Duodenal mucosa (tissue), 2 donors: ENCODE results near the gene USF1.

Experiments
- H3K27ac ChIP-seq: one replicate; pipeline ENCODE4 v1.7.0; 2013; ENCODE audit warnings: low read depth, low read length
- H3K27me3 ChIP-seq, 2 donors: one replicate each; pipeline ENCODE4 v1.7.0; 2013; ENCODE audit warnings: low read length in 2 of 2, control low read depth in 1 of 2; ENCODE audit not compliant: insufficient read depth in 2 of 2, control insufficient read depth in 1 of 2
- H3K36me3 ChIP-seq, 2 donors: one replicate each; pipeline ENCODE4 v1.7.0; 2013; ENCODE audit warnings: low read length in 2 of 2, control low read depth in 1 of 2; ENCODE audit not compliant: insufficient read depth in 2 of 2, control insufficient read depth in 1 of 2
- H3K4me1 ChIP-seq, 2 donors: one replicate each; pipeline ENCODE4 v1.7.0; 2013; ENCODE audit warnings: low read length in 2 of 2, control low read depth in 1 of 2; ENCODE audit not compliant: insufficient read depth in 2 of 2, control insufficient read depth in 1 of 2
- H3K4me3 ChIP-seq, 2 donors: one replicate each; pipeline ENCODE4 v1.7.0; 2013; ENCODE audit warnings: low read length in 2 of 2, low read depth in 1 of 2
- H3K9ac ChIP-seq, 2 donors: one replicate each; pipeline ENCODE4 v1.7.0; 2013; ENCODE audit warnings: low read length in 2 of 2, low read depth in 1 of 2
- H3K9me3 ChIP-seq, 2 donors: one replicate each; pipeline ENCODE4 v1.7.0; 2013; ENCODE audit warnings: low read length in 2 of 2, control low read depth in 1 of 2; ENCODE audit not compliant: control insufficient read depth in 1 of 2

Gene USF1

DNA sequence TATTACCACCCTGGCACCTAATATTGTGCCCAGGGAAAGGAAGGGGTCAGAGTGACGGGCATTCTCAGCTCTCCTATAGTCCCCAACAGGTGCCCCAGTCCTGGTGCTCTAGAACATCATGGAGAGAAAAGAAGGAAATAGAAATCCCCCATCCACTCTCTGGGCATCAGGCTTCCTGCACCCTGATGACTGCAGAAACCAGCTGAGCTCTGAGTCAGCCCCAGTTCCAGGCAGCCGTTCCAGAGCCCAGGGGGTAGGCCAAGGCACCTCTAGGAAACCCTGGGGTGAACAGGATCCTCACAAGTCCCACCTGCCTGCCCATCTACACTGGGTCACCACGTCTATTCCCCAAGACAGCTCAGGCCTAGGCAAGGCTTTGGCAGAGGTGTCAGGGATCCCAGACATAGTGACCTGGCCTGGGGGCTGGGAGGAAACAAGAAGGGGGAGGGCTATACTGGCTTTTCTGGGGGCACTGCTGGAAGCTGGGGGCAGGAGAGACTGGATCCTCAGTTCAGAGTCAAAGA, 42.9 kb upstream of the USF1 start:
- no peaks in the 10 kb centered on the region for H3K27me3 ChIP-seq
- peaks cover 32 to 36% of the 10 kb centered on the region in 2 donors for H3K4me1 ChIP-seq
- H3K36me3 ChIP-seq: no peaks in the 10 kb centered on the region
- no peaks in the 10 kb centered on the region for H3K9me3 ChIP-seq
- H3K27ac ChIP-seq: no peak overlapping the region
- peak overlapping the region; percentile 32 to 58 for H3K9ac ChIP-seq
- peak overlapping the region; percentile 55 to 62 for H3K4me3 ChIP-seq

DNA sequence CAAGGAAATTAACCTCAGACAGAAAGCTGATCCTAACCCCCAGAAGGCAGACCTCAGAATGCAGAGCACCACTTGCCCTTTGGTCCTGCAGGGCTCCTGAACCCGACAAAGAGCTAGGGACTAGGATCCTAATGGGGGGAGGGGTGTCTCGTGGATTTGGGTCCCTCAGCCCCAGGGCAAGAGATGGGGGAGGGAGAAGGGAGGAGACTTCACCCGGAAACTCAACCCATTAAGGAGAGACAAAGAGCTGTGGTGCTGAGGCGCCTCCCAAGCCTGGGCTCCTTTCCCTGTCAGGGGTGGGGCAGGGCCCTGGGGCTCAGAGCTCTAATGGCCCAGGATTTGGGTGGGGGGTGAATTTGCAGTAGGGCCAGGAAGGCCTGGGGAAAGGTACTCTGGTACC, 40.7 kb upstream of the USF1 start:
- no peak overlapping the region for H3K27ac ChIP-seq
- H3K4me3 ChIP-seq: no peak overlapping the region

DNA sequence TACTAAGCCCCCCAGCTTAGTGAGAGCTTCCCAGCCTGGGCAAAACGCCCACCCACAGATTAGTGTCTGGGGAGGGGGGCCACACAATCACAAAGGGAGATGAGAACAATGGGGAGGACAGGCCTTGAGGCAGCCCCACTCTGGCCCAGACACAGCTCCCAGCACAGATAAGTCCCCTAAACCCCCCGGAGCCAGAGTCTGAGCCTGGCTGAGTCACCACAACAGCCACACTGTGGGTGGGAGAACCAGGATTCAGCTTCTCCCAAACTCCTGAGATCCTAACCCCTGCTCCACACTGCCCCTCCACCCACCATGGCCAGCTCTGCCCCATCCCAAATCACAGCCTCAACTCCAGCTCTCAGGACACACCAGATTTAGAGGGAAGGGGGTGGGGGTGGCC, 39.4 kb upstream of the USF1 start:
- H3K27me3 ChIP-seq: no peaks in the 10 kb centered on the region
- no peaks in the 10 kb centered on the region for H3K9me3 ChIP-seq
- H3K4me1 ChIP-seq: peaks cover 36 to 53% of the 10 kb centered on the region in 2 donors
- no peaks in the 10 kb centered on the region for H3K36me3 ChIP-seq
- no peak overlapping the region for H3K27ac ChIP-seq
- H3K9ac ChIP-seq: no peak overlapping the region
- H3K4me3 ChIP-seq: no peak overlapping the region

More for the DNA sequence above, 40.7 kb upstream of the USF1 start:
- no peaks in the 10 kb centered on the region for H3K36me3 ChIP-seq
- no peak overlapping the region for H3K9ac ChIP-seq
- no peaks in the 10 kb centered on the region for H3K9me3 ChIP-seq
- peaks cover 36 to 44% of the 10 kb centered on the region in 2 donors for H3K4me1 ChIP-seq
- H3K27me3 ChIP-seq: no peaks in the 10 kb centered on the region

DNA sequence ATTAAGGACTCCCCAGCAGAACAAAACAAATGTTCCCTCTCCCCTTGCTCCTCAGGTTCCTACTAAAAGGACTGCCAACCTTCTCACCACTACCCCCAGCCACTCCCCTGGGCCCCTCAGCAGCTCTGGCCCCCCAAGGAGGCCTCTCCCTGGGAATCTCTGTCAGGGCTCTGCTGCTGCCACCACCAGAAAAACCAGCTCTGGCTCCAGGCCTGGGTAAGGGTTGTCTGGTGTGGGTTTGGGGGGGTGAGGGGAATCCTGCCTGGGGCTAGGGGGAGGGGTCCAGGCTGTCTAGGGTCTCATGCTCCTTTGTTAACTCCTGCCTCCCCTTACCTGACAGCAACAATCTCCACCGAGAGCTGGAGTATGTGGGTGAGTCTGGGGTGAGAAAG, 38.8 kb upstream of the USF1 start:
- Histone ChIP-seq H3K36me3 (no peaks in the 10 kb centered on the region), H3K27me3 (no peaks in the 10 kb centered on the region), H3K9ac (no peak overlapping the region), H3K9me3 (no peaks in the 10 kb centered on the region), H3K27ac (no peak overlapping the region), H3K4me3 (no peak overlapping the region), H3K4me1 (peaks cover 34 to 50% of the 10 kb centered on the region in 2 donors)

DNA sequence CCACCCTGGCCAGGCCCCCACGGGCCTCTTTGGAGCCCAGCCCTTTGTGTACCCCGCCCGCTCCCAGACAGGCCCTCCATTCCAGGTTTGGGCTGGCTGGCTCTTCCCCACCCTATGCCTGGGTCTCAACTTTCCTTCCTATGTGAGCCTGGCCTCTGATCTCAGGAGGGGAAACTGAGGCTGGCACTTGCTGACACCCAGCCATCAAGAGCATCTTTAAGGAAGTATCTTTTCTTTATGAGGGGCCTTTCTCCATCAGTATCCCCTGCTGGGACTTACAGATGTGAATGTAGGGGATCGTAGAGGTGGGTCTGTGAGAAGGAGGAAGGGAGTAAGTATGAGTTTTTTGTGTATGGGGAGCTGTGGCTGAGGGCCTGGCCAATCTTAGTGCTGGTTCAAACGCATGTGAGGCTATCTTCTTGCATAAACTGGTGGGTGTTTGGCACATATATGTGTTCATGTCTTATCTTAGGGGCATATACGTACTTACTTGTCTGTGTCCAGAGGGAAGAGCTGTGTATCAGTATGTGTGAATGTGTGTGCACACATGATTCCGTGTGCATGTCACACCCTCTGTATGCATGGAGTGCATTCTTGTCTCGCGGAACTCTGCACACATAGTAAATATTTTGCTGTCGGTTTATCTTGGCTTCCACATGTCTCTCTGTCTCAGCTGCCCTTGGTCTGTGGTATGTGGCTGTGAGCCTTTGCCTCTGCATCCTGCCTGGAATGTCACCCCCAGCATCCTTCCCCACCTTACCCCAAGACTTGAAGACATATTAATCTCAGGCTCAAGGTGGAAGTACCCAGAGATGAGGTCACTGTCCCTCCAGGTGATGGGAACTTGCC, 38.2 kb upstream of the USF1 start:
- peak overlapping the region; percentile 16 for H3K27ac ChIP-seq
- no peak overlapping the region for H3K4me3 ChIP-seq
- no peaks in the 10 kb centered on the region for H3K36me3 ChIP-seq
- peaks cover 29 to 48% of the 10 kb centered on the region in 2 donors for H3K4me1 ChIP-seq
- no peaks in the 10 kb centered on the region for H3K27me3 ChIP-seq
- peak overlapping the region in 1 of 2 donors; percentile 42 for H3K9ac ChIP-seq
- H3K9me3 ChIP-seq: no peaks in the 10 kb centered on the region

DNA sequence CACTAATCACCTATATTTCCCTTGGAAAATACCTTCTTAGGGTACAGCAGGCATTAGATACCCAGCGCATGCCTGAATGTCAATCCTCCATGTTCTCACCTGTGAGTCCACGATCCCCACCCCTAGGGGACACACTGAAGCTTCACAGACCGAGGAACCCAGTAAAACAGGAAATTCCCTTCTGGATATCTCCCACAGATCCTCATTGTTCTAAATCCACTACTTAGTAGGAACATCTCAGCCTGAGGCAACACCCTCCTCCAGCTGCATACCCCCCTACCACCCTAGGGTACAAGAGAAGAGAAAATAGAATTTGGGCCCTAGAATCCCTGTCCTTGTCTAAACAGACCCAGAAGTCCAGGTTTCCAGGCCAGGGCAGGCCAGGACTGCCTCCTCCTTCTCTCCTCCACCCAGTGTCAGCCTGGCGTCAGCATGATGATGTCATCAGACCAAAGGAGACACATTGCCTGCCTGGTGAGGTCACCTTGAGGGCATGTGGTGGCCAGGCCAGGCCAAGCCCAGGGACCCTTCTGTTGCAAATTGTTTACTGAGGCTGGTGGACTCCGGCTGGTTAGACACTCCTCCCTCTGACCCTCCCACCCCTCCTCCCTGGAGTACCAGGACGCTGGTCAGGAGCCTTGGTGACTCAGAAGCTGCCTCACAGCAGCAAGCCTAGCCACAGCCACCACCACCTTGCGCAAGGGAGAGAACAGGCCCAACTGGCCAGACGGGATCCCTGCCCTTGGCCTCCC, 37.4 kb upstream of the USF1 start:
- Histone ChIP-seq H3K4me1 (peaks cover 24 to 42% of the 10 kb centered on the region in 2 donors), H3K27ac (peak overlapping the region; percentile 30), H3K4me3 (no peak overlapping the region), H3K9me3 (no peaks in the 10 kb centered on the region), H3K9ac (peak overlapping the region in 1 of 2 donors; percentile 42), H3K27me3 (no peaks in the 10 kb centered on the region), H3K36me3 (no peaks in the 10 kb centered on the region)

DNA sequence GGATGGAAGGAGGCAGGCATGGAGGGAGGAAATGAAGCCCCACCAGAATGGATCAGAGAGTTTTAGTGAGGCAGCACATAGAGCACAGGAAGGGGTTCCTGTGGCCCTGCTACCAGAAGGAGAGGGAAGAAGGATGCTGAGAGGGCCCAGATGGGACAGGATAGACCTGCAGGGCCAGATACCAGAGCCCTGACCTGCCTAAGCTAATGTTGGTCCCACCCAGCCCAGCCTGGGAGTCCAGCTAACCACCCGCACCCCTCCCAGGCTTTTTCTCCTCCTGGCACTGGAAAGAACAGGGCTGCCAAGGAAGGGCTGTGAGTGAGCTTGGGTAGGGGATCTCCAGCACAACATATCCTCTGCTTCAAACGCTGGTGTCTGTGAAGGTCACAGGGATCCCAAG, 36.7 kb upstream of the USF1 start:
- H3K9ac ChIP-seq: peak overlapping the region in 1 of 2 donors; percentile 42
- H3K4me3 ChIP-seq: no peak overlapping the region
- H3K27me3 ChIP-seq: no peaks in the 10 kb centered on the region
- H3K27ac ChIP-seq: no peak overlapping the region
- H3K4me1 ChIP-seq: peaks cover 24 to 42% of the 10 kb centered on the region in 2 donors
- H3K9me3 ChIP-seq: no peaks in the 10 kb centered on the region
- H3K36me3 ChIP-seq: no peaks in the 10 kb centered on the region

DNA sequence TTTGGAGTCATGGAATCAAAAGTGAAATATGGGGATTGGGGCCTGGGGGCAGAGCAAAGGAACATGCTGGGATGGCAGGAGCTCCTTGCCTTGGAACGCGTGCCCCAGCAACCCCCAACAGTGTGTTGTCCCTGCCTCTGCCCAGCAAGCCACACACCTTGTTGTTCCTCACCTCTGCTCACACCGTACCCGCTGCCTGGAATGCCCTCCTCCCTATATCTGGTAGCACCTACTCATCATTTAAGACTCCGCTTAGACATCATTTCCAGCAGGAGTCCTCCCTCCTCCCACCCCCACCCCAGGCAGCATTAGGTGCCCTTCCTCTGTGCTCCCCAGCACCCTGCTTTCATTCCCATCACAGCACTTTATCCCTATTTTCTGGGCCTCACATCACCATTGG, 35.7 kb upstream of the USF1 start:
- Histone ChIP-seq H3K4me1 (peaks cover 24 to 36% of the 10 kb centered on the region in 2 donors), H3K27ac (no peak overlapping the region)

DNA sequence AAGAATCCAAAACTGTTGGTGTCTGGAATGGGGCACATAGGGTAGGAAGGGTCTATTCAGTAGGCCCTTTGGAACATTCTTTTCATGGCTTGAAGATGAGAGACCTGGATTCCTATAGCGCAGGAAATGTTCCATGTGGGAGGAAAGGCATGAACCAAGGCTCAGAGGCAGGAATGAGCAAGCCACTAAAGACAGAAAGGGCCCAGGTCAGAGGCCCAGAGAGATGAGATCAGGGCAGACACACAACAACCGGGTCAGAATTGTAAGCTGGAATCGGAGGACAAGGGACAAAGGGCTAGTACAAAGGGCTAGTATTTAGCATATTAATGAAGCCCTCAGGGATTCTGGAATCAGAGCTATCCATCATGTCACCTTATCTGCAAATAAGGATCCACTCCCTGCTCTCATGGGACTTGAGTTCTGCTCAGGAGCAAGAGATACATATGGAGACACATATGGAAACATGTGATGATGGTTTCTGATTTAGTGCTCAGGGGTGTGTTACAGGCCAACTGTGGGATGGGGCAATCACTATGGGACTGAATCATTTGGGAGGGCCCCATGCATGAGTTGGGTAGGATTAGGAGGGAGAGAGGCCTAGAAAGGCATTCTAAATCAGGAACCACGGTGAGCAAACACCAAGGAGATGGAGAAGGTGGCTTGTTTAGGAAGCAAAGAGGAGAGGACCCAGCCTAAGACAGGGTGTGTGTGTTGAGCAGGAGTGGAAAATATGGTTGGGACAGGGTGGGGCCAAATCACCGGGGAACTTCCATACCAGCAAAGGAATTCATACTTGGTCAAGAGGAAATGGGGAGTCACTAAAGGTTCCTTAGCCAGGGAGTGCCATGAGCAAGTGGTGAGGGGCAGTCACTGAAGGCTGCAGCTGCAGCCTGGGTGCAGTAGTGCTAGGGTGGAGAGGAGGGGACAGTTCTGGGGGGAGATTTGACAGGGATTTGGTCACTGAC, 34.9 kb upstream of the USF1 start:
- no peaks in the 10 kb centered on the region for H3K36me3 ChIP-seq
- H3K4me1 ChIP-seq: peaks cover 16 to 28% of the 10 kb centered on the region in 2 donors
- no peak overlapping the region for H3K9ac ChIP-seq
- no peaks in the 10 kb centered on the region for H3K9me3 ChIP-seq
- no peaks in the 10 kb centered on the region for H3K27me3 ChIP-seq
- no peak overlapping the region for H3K27ac ChIP-seq
- H3K4me3 ChIP-seq: no peak overlapping the region

More for the DNA sequence above, 35.7 kb upstream of the USF1 start:
- Histone ChIP-seq H3K4me3 (no peak overlapping the region), H3K27me3 (no peaks in the 10 kb centered on the region), H3K9me3 (no peaks in the 10 kb centered on the region), H3K9ac (no peak overlapping the region), H3K36me3 (no peaks in the 10 kb centered on the region)
